SK-MEL-5 (cell line): ENCODE measurements around the gene SMIM38. TPM values are rescaled to one million over a fixed set of nuclear protein-coding genes. Genes with fewer than 3 reads are reported as not detected.

ENCODE experiments used
- DNase-seq: peaks from one replicate; pipeline ENCODE4 v3.0.0-alpha.2; 2016; ENCODE audit warnings: low read depth, low spot score
- in situ Hi-C: cut with HindIII; loops from 2 replicates; pipeline ENCODE4 v1.10.0; 2016; ENCODE audit warnings: low sequenced_read_pairs, high pct_unique_total_duplicates, low pct_unique_long_range_greater_than_20kb
- polyA plus RNA-seq, 2 experiments: library from polyadenylated mRNA; depleted of rRNA; stranded (reverse); fragments of >200 nt; gene quantifications; 2 replicates each; pipeline ENCODE4 v1.2.3, GENCODE V29; 2015
- total RNA-seq: library from RNA; depleted of rRNA; stranded (reverse); fragments of >200 nt; shearing (Covaris generic); gene quantifications from 2 replicates; pipeline ENCODE4 v1.2.3, GENCODE V29; 2014; rRNA removed

SMIM38 gene
- total RNA-seq, result 0.11 and 0.13 TPM in 2 replicates
- polyA plus RNA-seq (2015; cell fraction: cytosol; rRNA removed), result 0.19 and 0.29 TPM in 2 replicates
- 0.66 and 1.9 TPM in 2 replicates for polyA plus RNA-seq (2015; cell fraction: nucleus; rRNA removed)

GRCh38 chr11:69155302-69156234, at the start of gene SMIM38:
TSS of gene SMIM38 (plus strand) at chr11:69155935. CDS start at chr11:69157847, 1,912 bp downstream.
- no peak for DNase-seq
- in situ Hi-C loops, result no loop called here

GRCh38 chr11:69106031-69106811, 49.5 kb upstream of the SMIM38 start:
- in situ Hi-C loops, result no loop called here
- no peak for DNase-seq

GRCh38 chr11:69107413-69107812, 48.3 kb upstream of the SMIM38 start:
- in situ Hi-C loops, result no loop called here
- DNase-seq, result no peak

GRCh38 chr11:69108030-69108429, 47.7 kb upstream of the SMIM38 start:
- in situ Hi-C loops, result no loop called here
- DNase-seq, result no peak

- DNase-seq, result no peak
- in situ Hi-C loops, result no loop called here
Observed at GRCh38 chr11:69108559-69108958, 47.2 kb upstream of the SMIM38 start.

- in situ Hi-C loops, result no loop called here
- DNase-seq, result no peak
Observed at GRCh38 chr11:69109101-69109500, 46.6 kb upstream of the SMIM38 start.

GRCh38 chr11:69110451-69110850, 45.3 kb upstream of the SMIM38 start:
- in situ Hi-C loops, result loop anchor here (10.0 kb wide), 1 partner anchor 544 kb away; no protein-coding TSS in a partner anchor
- DNase-seq, result no peak

- in situ Hi-C loops, result loop anchor here (10.0 kb wide), 1 partner anchor 543 kb away; no protein-coding TSS in a partner anchor
- no peak for DNase-seq
Observed at GRCh38 chr11:69111624-69112542, 43.9 kb upstream of the SMIM38 start.

- DNase-seq, result no peak
- in situ Hi-C loops, result loop anchor here (10.0 kb wide), 1 partner anchor 542 kb away; no protein-coding TSS in a partner anchor
Observed at GRCh38 chr11:69113226-69113625, 42.5 kb upstream of the SMIM38 start.

GRCh38 chr11:69113646-69114340, 41.9 kb upstream of the SMIM38 start:
- no peak for DNase-seq
- in situ Hi-C loops, result loop anchor here (10.0 kb wide), 1 partner anchor 541 kb away; no protein-coding TSS in a partner anchor

GRCh38 chr11:69114362-69114761, 41.4 kb upstream of the SMIM38 start:
- in situ Hi-C loops, result loop anchor here (10.0 kb wide), 1 partner anchor 540 kb away; no protein-coding TSS in a partner anchor
- DNase-seq, result no peak

GRCh38 chr11:69114811-69115523, 40.8 kb upstream of the SMIM38 start:
- in situ Hi-C loops, result loop anchor here (10.0 kb wide), 1 partner anchor 540 kb away; no protein-coding TSS in a partner anchor
- no peak for DNase-seq

- in situ Hi-C loops, result loop anchor here (10.0 kb wide), 1 partner anchor 539 kb away; no protein-coding TSS in a partner anchor
- no peak for DNase-seq
Observed at GRCh38 chr11:69115586-69116560, 39.9 kb upstream of the SMIM38 start.

- no peak for DNase-seq
- in situ Hi-C loops, result loop anchor here (10.0 kb wide), 1 partner anchor 538 kb away; no protein-coding TSS in a partner anchor
Observed at GRCh38 chr11:69116671-69117070, 39.1 kb upstream of the SMIM38 start.

GRCh38 chr11:69119190-69119589, 36.5 kb upstream of the SMIM38 start:
- no peak for DNase-seq
- in situ Hi-C loops, result loop anchor here (10.0 kb wide), 1 partner anchor 536 kb away; no protein-coding TSS in a partner anchor
